Mesendoderm (in vitro differentiated cells): Measurements from ENCODE around the gene DNAJB5.
A peak's percentile ranks its signal among the peaks of the same experiment; 100 is the strongest.
"Not testable (repeated sequence)": the region's sequence is repeated elsewhere in the genome, so short reads cannot be mapped to it uniquely, and the experiment has no call there.

ENCODE experiments used
- DNase-seq: peaks from one replicate; pipeline ENCODE4 v3.0.0; 2013
- H2AK5ac ChIP-seq: 2 replicates; pipeline ENCODE4 v1.6.1; 2013; ENCODE audit warnings: low read length, inconsistent platforms
- H2BK120ac ChIP-seq: 2 replicates; pipeline ENCODE4 v1.6.1; 2013; ENCODE audit warnings: low read depth, mild to moderate bottlenecking, low read length, moderate library complexity, mixed read lengths
- H2BK15ac ChIP-seq: replicated peaks from 2 replicates; pipeline ENCODE4 v1.6.1; 2013; ENCODE audit warnings: low read depth, mild to moderate bottlenecking, moderate library complexity
- H2BK5ac ChIP-seq: 2 replicates; pipeline ENCODE4 v1.6.1; 2013; ENCODE audit warnings: low read length, inconsistent platforms
- H3K18ac ChIP-seq: 2 replicates; pipeline ENCODE4 v1.6.1; 2013; ENCODE audit warnings: mild to moderate bottlenecking, low read length, mixed read lengths
- H3K23ac ChIP-seq: one replicate; pipeline ENCODE4 v1.6.1; 2013; ENCODE audit warnings: low read length
- H3K27ac ChIP-seq: 2 replicates; pipeline ENCODE4 v1.5.1; 2013; ENCODE audit warnings: low read depth, mild to moderate bottlenecking, inconsistent platforms, low read length, moderate library complexity
- H3K27me3 ChIP-seq: 2 replicates; pipeline ENCODE4 v1.6.1; 2013; ENCODE audit warnings: low read length, control low read depth, mild to moderate bottlenecking, inconsistent platforms; ENCODE audit not compliant: insufficient read depth, poor library complexity
- H3K36me3 ChIP-seq: 2 replicates; pipeline ENCODE4 v1.6.1; 2013; ENCODE audit warnings: low read length, inconsistent platforms; ENCODE audit not compliant: control insufficient read depth, insufficient read depth
- H3K4ac ChIP-seq: one replicate; pipeline ENCODE4 v1.6.1; 2013; ENCODE audit warnings: low read depth, mild to moderate bottlenecking, low read length, moderate library complexity
- H3K4me1 ChIP-seq: 2 replicates; pipeline ENCODE4 v1.6.1; 2013; ENCODE audit warnings: low read depth, low read length, inconsistent platforms; ENCODE audit not compliant: control insufficient read depth
- H3K4me2 ChIP-seq: 2 replicates; pipeline ENCODE4 v1.6.1; 2013; ENCODE audit warnings: low read length
- H3K4me3 ChIP-seq: 2 replicates; pipeline ENCODE4 v1.5.1; 2013; ENCODE audit warnings: mild to moderate bottlenecking, low read length
- H3K56ac ChIP-seq: one replicate; pipeline ENCODE4 v1.6.1; 2013; ENCODE audit warnings: low read length
- H3K79me1 ChIP-seq: 2 replicates; pipeline ENCODE4 v1.6.1; 2013; ENCODE audit warnings: low read length, inconsistent platforms
- H3K79me2 ChIP-seq: 2 replicates; pipeline ENCODE4 v1.6.1; 2013; ENCODE audit warnings: mild to moderate bottlenecking, low read length; ENCODE audit not compliant: control insufficient read depth, insufficient read depth
- H3K9ac ChIP-seq: 2 replicates; pipeline ENCODE4 v1.6.1; 2013; ENCODE audit warnings: low read length, inconsistent platforms
- H4K5ac ChIP-seq: one replicate; pipeline ENCODE4 v1.6.1; 2013; ENCODE audit warnings: low read length
- H4K8ac ChIP-seq: one replicate; pipeline ENCODE4 v1.6.1; 2013; ENCODE audit warnings: low read depth, mild to moderate bottlenecking, control low read depth, low read length, moderate library complexity
- WGBS: extraction: QIAGEN DNeasy Blood & Tissue Kit; methylation state at CpG from one replicate; pipeline ENCODE4 v1.1.7; 2013; ENCODE audit warnings: low lambda C conversion rate, missing lambda C conversion rate; ENCODE audit not compliant: insufficient coverage; ENCODE audit errors: extremely low coverage; 5-methylcytosine and 5-hydroxymethylcytosine counted together

Gene DNAJB5

GRCh38 chr9:35000535-35001284 lies 11.2 kb downstream of the DNAJB5 start:
- peak overlapping the region; percentile 53 for H3K18ac ChIP-seq
- peak overlapping the region; percentile 20 for H2AK5ac ChIP-seq
- no peak overlapping the region for H3K9ac ChIP-seq
- peaks cover 9% of the 10 kb centered on the region for H3K36me3 ChIP-seq
- H3K23ac ChIP-seq = no peak overlapping the region
- no peak overlapping the region for H4K8ac ChIP-seq
- H3K79me2 ChIP-seq = no peaks in the 10 kb centered on the region
- H3K79me1 ChIP-seq = no peaks in the 10 kb centered on the region
- DNase-seq = peak; percentile 59
- no CpG with 5 or more reads among the region's 6 CpGs for WGBS
- H4K5ac ChIP-seq = no peak overlapping the region
- H2BK5ac ChIP-seq = no peak overlapping the region
- no peak overlapping the region for H3K4ac ChIP-seq
- H3K4me1 ChIP-seq = peaks cover 18% of the 10 kb centered on the region
- no peak overlapping the region for H2BK120ac ChIP-seq
- H3K4me3 ChIP-seq = no peak overlapping the region
- no peak overlapping the region for H3K4me2 ChIP-seq
- no peak overlapping the region for H2BK15ac ChIP-seq
- H3K27me3 ChIP-seq = no peaks in the 10 kb centered on the region
- H3K56ac ChIP-seq = peak overlapping the region; percentile 18
- no peak overlapping the region for H3K27ac ChIP-seq

- H3K4ac ChIP-seq = no peak overlapping the region
- H3K79me2 ChIP-seq = no peaks in the 10 kb centered on the region
- no peak overlapping the region for H3K4me3 ChIP-seq
- no peak overlapping the region for H3K9ac ChIP-seq
- peaks cover 17% of the 10 kb centered on the region for H3K4me1 ChIP-seq
- no peak overlapping the region for H4K8ac ChIP-seq
- peak overlapping the region; percentile 29 for H2AK5ac ChIP-seq
- H4K5ac ChIP-seq = no peak overlapping the region
- peak overlapping the region; percentile 53 for H3K18ac ChIP-seq
- no peak overlapping the region for H2BK15ac ChIP-seq
- H3K79me1 ChIP-seq = no peaks in the 10 kb centered on the region
- no peak overlapping the region for H3K23ac ChIP-seq
- no peaks in the 10 kb centered on the region for H3K27me3 ChIP-seq
- no peak for DNase-seq
- peak overlapping the region; percentile 18 for H3K56ac ChIP-seq
- H2BK5ac ChIP-seq = no peak overlapping the region
- WGBS = no CpG with 5 or more reads among the region's 2 CpGs
- H2BK120ac ChIP-seq = peak overlapping the region; percentile 15
- no peak overlapping the region for H3K4me2 ChIP-seq
- H3K27ac ChIP-seq = no peak overlapping the region
- H3K36me3 ChIP-seq = peaks cover 9% of the 10 kb centered on the region
These were observed 11.7 kb downstream of the DNAJB5 start for GRCh38 chr9:35001285-35001677.

- Histone ChIP-seq H4K8ac (no peak overlapping the region), H2BK120ac (peak overlapping the region; percentile 84), H3K27me3 (no peaks in the 10 kb centered on the region), H3K18ac (peak overlapping the region; percentile 92), H3K23ac (no peak overlapping the region), H3K36me3 (peaks cover 7% of the 10 kb centered on the region), H2BK5ac (no peak overlapping the region), H3K4me2 (no peak overlapping the region), H4K5ac (no peak overlapping the region), H3K4ac (peak overlapping the region; percentile 82), H2AK5ac (peak overlapping the region; percentile 29), H2BK15ac (peak overlapping the region; percentile 76), H3K56ac (peak overlapping the region; percentile 17), H3K9ac (no peak overlapping the region), H3K79me1 (no peaks in the 10 kb centered on the region), H3K4me1 (peaks cover 17% of the 10 kb centered on the region), H3K79me2 (no peaks in the 10 kb centered on the region), H3K27ac (no peak overlapping the region), H3K4me3 (no peak overlapping the region)
- WGBS = no CpG with 5 or more reads among the region's 2 CpGs
- DNase-seq = no peak
These were observed 12.4 kb downstream of the DNAJB5 start for GRCh38 chr9:35001803-35002502.

DNA sequence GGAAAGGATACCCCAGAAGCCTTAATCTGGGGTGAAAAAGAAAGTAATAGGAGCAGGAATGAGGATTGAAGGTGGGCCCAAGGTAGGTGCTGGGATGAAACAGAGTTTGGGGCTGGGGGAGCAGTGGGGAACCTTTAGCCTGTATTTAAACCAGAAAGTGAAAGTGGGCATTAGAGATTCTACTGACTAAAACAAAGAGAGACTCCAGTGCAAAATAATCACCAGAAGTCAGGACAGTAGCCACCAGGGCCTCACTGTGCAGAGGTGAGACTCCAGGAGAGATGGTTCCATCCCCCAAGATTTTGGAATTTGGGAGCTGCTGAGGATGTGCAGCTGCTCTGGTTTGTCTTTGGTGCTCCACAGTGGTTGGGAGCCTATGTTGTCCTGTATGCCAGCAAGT lies 13.1 kb downstream of the DNAJB5 start:
- Histone ChIP-seq H3K18ac (peak overlapping the region; percentile 92), H3K79me1 (no peaks in the 10 kb centered on the region), H3K36me3 (peaks cover under 1% of the 10 kb centered on the region), H2BK15ac (no peak overlapping the region), H3K9ac (no peak overlapping the region), H2BK120ac (peak overlapping the region; percentile 76), H2AK5ac (peak overlapping the region; percentile 74), H4K5ac (no peak overlapping the region), H3K79me2 (no peaks in the 10 kb centered on the region), H3K23ac (no peak overlapping the region), H3K56ac (peak overlapping the region; percentile 54), H3K27ac (peak overlapping the region; percentile 49), H2BK5ac (peak overlapping the region; percentile 64), H3K4me2 (no peak overlapping the region), H3K27me3 (no peaks in the 10 kb centered on the region), H3K4me3 (no peak overlapping the region), H4K8ac (no peak overlapping the region), H3K4me1 (peaks cover 17% of the 10 kb centered on the region), H3K4ac (peak overlapping the region; percentile 82)
- no peak for DNase-seq

- H3K36me3 ChIP-seq, H2BK15ac ChIP-seq, DNase-seq, H3K9ac ChIP-seq, H3K4ac ChIP-seq, H3K23ac ChIP-seq, H4K8ac ChIP-seq, H3K79me1 ChIP-seq, H3K27me3 ChIP-seq, H3K79me2 ChIP-seq, H2BK120ac ChIP-seq, H2AK5ac ChIP-seq, H2BK5ac ChIP-seq, H3K4me2 ChIP-seq, H3K4me3 ChIP-seq, H4K5ac ChIP-seq, H3K56ac ChIP-seq, H3K27ac ChIP-seq: not testable (repeated sequence)
- WGBS = no CpG with 5 or more reads among the region's 14 CpGs
- Histone ChIP-seq H3K18ac (peak overlapping the region; percentile 75), H3K4me1 (peaks cover 17% of the 10 kb centered on the region)
These were observed 14.8 kb downstream of the DNAJB5 start for GRCh38 chr9:35004299-35004698.
